ENCODE data around the gene NPR1. TPM values are rescaled to one million over a fixed set of nuclear protein-coding genes. Genes with fewer than 3 reads are reported as not detected.

The NPR1 gene
- total RNA-seq, 1 experiment from 2014 or later = 16.5 TPM

GRCh38 chr1:153642161-153642560 lies 36.3 kb upstream of the NPR1 start (continued):
- TF ChIP-seq NR3C1 (CRISPR knock-in tag; conservative IDR thresholded peaks at IDR 0.05; ENCODE audit: low read depth) = no peak
- no peak for TF ChIP-seq CREM (CRISPR knock-in tag; IDR thresholded peaks at IDR 0.05)

DNA sequence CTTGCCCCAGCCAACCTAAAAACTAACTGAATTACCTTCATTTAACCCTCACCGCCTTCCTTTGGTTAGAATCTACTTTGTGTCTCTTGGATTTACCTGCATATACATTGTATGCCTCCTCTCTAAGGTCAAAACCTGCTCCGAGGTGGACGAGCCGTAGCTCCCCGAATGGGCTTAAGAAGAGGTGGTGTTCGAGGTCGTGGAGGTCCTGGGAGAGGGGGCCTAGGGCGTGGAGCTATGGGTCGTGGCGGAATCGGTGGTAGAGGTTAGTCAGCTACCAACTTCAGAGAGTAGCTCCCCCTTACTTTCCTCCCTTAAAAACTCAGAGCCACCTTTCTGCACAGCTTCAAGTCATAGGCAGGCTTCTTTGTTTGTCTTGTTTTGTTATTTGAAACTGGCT lies 35.4 kb upstream of the NPR1 start:
- no peak overlapping the region for H3K4me3 Mint-ChIP-seq
- no peak for DNase-seq (ENCODE audit: low spot score)
- no peaks in the 10 kb centered on the region for H3K9me3 Mint-ChIP-seq
- ChIA-PET POLR2A (interaction anchor here (1.1 to 2.4 kb wide), 2 partner anchors 8 to 9 kb away, joined by 3 to 9 read pairs; partner anchors contain the start of gene CHTOP), CTCF (interaction anchor here (1.2 to 2.2 kb wide), 3 partner anchors 14 to 71 kb away, joined by 4 to 11 read pairs (median 4); partner anchors contain the start of gene NPR1)
- H3K27me3 Mint-ChIP-seq (ENCODE audit: low read depth) = no peaks in the 10 kb centered on the region
- ATAC-seq = no peak
- peaks cover 8% of the 10 kb centered on the region for H3K4me1 Mint-ChIP-seq
- H3K36me3 Mint-ChIP-seq = peaks cover 73% of the 10 kb centered on the region
- H3K27ac Mint-ChIP-seq = no peak overlapping the region
- TF ChIP-seq FOXJ3 (CRISPR knock-in tag; IDR thresholded peaks at IDR 0.05; ENCODE audit: borderline replicate concordance) = no peak
- no peak for TF ChIP-seq MXD4 (CRISPR knock-in tag; IDR thresholded peaks at IDR 0.05; ENCODE audit: borderline replicate concordance)
- no peak for TF ChIP-seq ELF4 (CRISPR knock-in tag; IDR thresholded peaks at IDR 0.05; ENCODE audit: low read depth)
- TF ChIP-seq ETV6 (CRISPR knock-in tag; IDR thresholded peaks at IDR 0.05) = no peak
- TF ChIP-seq RELA (CRISPR knock-in tag; IDR thresholded peaks at IDR 0.05; ENCODE audit: borderline replicate concordance) = no peak
- no peak for TF ChIP-seq ARID4B (CRISPR knock-in tag; IDR thresholded peaks at IDR 0.05; ENCODE audit: borderline replicate concordance)
- no peak for TF ChIP-seq ATF1 (CRISPR knock-in tag; IDR thresholded peaks at IDR 0.05)
- TF ChIP-seq JUN (CRISPR knock-in tag; IDR thresholded peaks at IDR 0.05) = no peak
- TF ChIP-seq, protein P1, sequence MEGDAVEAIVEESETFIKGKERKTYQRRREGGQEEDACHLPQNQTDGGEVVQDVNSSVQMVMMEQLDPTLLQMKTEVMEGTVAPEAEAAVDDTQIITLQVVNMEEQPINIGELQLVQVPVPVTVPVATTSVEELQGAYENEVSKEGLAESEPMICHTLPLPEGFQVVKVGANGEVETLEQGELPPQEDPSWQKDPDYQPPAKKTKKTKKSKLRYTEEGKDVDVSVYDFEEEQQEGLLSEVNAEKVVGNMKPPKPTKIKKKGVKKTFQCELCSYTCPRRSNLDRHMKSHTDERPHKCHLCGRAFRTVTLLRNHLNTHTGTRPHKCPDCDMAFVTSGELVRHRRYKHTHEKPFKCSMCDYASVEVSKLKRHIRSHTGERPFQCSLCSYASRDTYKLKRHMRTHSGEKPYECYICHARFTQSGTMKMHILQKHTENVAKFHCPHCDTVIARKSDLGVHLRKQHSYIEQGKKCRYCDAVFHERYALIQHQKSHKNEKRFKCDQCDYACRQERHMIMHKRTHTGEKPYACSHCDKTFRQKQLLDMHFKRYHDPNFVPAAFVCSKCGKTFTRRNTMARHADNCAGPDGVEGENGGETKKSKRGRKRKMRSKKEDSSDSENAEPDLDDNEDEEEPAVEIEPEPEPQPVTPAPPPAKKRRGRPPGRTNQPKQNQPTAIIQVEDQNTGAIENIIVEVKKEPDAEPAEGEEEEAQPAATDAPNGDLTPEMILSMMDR (IDR thresholded peaks at IDR 0.05) = no peak
- TF ChIP-seq, protein P2, sequence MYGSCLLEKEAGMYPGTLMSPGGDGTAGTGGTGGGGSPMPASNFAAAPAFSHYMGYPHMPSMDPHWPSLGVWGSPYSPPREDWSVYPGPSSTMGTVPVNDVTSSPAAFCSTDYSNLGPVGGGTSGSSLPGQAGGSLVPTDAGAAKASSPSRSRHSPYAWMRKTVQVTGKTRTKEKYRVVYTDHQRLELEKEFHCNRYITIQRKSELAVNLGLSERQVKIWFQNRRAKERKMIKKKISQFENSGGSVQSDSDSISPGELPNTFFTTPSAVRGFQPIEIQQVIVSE (CRISPR knock-in tag; IDR thresholded peaks at IDR 0.05; ENCODE audit: borderline replicate concordance) = no peak
- no peak for TF ChIP-seq KAT7 (CRISPR knock-in tag; IDR thresholded peaks at IDR 0.05; ENCODE audit: borderline replicate concordance)
- TF ChIP-seq JAZF1 (CRISPR knock-in tag; IDR thresholded peaks at IDR 0.05) = no peak
- TF ChIP-seq, protein P3, sequence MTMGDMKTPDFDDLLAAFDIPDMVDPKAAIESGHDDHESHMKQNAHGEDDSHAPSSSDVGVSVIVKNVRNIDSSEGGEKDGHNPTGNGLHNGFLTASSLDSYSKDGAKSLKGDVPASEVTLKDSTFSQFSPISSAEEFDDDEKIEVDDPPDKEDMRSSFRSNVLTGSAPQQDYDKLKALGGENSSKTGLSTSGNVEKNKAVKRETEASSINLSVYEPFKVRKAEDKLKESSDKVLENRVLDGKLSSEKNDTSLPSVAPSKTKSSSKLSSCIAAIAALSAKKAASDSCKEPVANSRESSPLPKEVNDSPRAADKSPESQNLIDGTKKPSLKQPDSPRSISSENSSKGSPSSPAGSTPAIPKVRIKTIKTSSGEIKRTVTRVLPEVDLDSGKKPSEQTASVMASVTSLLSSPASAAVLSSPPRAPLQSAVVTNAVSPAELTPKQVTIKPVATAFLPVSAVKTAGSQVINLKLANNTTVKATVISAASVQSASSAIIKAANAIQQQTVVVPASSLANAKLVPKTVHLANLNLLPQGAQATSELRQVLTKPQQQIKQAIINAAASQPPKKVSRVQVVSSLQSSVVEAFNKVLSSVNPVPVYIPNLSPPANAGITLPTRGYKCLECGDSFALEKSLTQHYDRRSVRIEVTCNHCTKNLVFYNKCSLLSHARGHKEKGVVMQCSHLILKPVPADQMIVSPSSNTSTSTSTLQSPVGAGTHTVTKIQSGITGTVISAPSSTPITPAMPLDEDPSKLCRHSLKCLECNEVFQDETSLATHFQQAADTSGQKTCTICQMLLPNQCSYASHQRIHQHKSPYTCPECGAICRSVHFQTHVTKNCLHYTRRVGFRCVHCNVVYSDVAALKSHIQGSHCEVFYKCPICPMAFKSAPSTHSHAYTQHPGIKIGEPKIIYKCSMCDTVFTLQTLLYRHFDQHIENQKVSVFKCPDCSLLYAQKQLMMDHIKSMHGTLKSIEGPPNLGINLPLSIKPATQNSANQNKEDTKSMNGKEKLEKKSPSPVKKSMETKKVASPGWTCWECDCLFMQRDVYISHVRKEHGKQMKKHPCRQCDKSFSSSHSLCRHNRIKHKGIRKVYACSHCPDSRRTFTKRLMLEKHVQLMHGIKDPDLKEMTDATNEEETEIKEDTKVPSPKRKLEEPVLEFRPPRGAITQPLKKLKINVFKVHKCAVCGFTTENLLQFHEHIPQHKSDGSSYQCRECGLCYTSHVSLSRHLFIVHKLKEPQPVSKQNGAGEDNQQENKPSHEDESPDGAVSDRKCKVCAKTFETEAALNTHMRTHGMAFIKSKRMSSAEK (CRISPR knock-in tag; IDR thresholded peaks at IDR 0.05; ENCODE audit: borderline replicate concordance) = no peak
- TF ChIP-seq E2F4 (CRISPR knock-in tag; IDR thresholded peaks at IDR 0.05; ENCODE audit: borderline replicate concordance, low read depth) = no peak
- TF ChIP-seq ZMAT4 (CRISPR knock-in tag; IDR thresholded peaks at IDR 0.05) = no peak
- no peak for TF ChIP-seq PRDM15 (CRISPR knock-in tag; IDR thresholded peaks at IDR 0.05)
